Sigmoid colon (tissue), 4 donors: ENCODE results near the gene BIN1.

ENCODE experiments used
- CTCF ChIP-seq, 4 experiments: fragments of 450-650 bp in 3 of 4; fragments of 200-600 bp in 1 of 4; IDR thresholded peaks; one replicate each; pipeline ENCODE4 v1.5.1; 2016 to 2019; ENCODE audit warnings: antibody characterized with exemption in 4 of 4, mild to moderate bottlenecking in 3 of 4, moderate library complexity in 2 of 4
- EP300 ChIP-seq, 4 donors: sonication (generic); formaldehyde crosslinking; IDR thresholded peaks; one replicate each; pipeline ENCODE4 v1.6.1; 2017; ENCODE audit warnings: antibody characterized with exemption in 4 of 4
- POLR2AphosphoS5 ChIP-seq, 4 donors: sonication (generic); formaldehyde crosslinking; IDR thresholded peaks; one replicate each; pipeline ENCODE4 v1.6.1; 2017; ENCODE audit warnings: antibody characterized with exemption in 4 of 4

GRCh38 chr2:127083819-127084503 lies 23.0 kb downstream of the BIN1 start:
- TF ChIP-seq CTCF (IDR thresholded peaks at IDR 0.05): no peak
- peak; percentile 45 to 82 (median 56) for TF ChIP-seq POLR2AphosphoS5 (IDR thresholded peaks at IDR 0.05)
- peak in 1 of 4 donors; percentile 54 for TF ChIP-seq EP300 (IDR thresholded peaks at IDR 0.05)
